Fibroblast of skin of right quadriceps (primary cell): ENCODE results near the gene TMEM270.

ENCODE experiments used
- DNase-seq: peaks from one replicate; pipeline ENCODE4 v3.0.0-alpha.2; 2013

Gene TMEM270

GRCh38 chr7:73909051-73909941 lies 48.3 kb downstream of the TMEM270 start:
- no peak for DNase-seq

- DNase-seq, result no peak
Observed at GRCh38 chr7:73909996-73910395, 49.0 kb downstream of the TMEM270 start.

- no peak for DNase-seq
Observed at GRCh38 chr7:73912223-73912622, 51.3 kb downstream of the TMEM270 start.
